RPMI8226 (cell line): ENCODE measurements around the gene KDM3A.

Experiments
- DNase-seq: peaks from one replicate; pipeline ENCODE4 v3.0.0-alpha.2; 2015

The KDM3A gene

GRCh38 chr2:86523491-86523890, 82.3 kb downstream of the KDM3A start:
- DNase-seq = no peak

- DNase-seq = no peak
These were observed 84.5 kb downstream of the KDM3A start for GRCh38 chr2:86525421-86526340.

- DNase-seq = no peak
These were observed 92.4 kb downstream of the KDM3A start for GRCh38 chr2:86533589-86533988.

GRCh38 chr2:86541334-86541733, 100.2 kb downstream of the KDM3A start:
- DNase-seq = no peak
